Measurements from ENCODE around the gene MAPK8.

MAPK8 gene

DNA sequence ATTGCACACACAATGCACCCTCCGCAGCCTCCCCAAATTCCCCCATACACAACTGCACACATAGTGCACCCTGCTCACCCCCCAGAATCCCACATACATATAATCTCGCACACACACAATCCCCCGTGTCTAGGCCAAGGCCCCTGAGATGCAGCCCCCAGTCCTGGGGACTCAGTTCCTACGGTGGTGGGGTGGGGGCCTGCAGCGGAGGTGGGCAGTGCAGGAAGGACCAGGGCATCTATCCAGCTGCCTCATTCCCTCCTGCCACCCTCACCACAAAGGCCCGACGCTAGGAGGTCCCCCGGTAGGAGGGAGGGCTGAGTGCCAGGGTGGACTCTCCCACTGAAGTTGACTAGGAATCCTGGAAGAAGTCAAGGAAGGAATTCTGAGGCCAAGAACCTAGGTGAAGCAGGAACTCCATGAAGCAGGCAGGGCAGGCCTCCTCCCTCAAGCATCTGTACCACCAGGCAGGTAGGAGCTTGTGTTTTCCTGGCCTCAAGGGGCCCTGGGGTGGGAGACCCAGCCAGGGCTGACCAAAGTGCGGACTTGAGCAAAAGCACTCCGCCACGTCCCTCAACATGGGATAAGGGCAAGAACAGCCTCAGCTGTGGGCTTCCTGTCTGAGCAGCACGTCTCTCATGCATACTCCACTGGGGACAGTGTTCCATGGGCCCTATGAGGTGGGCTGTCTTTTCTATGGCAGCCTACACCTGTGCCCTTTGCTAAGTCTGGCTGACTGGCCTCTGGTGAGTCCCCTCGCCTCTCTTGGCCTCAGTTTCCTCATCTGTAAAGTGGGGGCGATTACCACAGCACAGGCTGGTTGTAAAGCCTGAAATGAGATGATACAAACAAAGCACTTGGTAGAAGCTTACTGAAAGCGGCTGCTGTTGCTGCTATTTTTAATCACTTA lies 145.7 kb downstream of the MAPK8 start:
- DNase-seq = no peak

DNA sequence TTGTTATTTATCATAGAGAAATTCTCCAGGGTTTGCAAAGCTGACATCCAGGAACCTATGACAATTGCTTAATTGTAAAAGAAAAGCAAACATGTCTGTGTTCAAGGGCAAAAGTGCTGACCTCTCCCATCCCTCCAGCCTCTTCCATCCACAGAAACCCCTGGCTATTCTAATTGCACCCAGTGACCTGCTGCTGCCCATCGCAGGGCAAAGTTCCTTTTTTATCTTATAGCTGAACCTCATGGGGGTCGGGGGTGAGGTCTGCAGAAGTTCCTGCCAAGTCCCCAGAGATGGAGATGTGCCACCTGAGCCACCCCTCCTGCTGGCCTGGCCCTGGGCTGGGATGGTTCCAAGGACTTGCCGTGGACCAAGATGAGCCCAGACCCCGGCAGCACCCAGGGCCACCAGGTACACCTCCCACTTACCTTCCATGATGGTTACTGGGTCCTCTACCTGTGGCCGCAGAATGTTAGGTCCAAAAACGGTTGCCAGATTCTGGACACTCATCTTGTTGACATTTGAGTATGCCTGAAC lies 146.5 kb downstream of the MAPK8 start:
- DNase-seq = no peak

DNA sequence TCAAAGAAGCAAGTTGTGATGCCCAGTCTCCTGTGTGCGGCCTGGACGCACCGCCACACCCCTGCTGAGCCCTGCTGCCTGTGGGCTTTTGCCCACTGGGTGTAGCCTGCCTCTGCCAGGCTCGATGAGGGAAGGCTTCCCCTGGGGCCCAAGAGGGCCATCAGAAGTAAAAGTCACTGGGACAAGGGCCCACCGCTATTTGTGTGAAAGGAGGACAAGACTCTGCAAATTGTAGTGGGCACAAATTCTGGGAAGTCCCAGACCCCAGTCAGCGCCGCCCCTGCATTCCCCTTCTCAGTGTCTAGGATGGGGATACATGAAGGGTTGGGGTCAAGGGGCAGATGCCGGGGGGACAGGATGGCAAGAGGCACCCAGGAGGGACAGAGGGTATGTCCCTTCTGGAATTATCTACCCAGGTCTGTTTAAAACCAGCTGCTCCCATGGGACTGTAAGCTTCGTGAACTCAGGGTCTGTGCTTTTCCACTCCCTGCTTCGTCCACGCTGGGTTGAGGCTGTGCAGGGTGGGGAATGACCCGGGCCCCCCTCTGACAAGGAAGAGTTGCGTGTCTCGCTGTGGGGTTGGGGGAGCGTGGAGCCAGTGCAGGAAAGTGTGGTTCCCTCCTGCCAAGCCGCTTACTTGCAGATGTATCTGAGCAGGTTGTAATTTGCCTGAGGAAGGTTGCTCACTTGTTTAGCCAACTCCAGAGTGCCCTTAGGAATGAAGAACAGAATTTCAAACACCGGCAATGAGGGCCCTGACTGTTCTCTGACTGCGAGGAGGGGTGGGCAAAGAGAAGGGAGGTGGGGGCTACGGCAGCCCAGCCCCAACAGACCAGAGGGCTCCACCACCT lies 147.2 kb downstream of the MAPK8 start:
- no peak for DNase-seq

DNA sequence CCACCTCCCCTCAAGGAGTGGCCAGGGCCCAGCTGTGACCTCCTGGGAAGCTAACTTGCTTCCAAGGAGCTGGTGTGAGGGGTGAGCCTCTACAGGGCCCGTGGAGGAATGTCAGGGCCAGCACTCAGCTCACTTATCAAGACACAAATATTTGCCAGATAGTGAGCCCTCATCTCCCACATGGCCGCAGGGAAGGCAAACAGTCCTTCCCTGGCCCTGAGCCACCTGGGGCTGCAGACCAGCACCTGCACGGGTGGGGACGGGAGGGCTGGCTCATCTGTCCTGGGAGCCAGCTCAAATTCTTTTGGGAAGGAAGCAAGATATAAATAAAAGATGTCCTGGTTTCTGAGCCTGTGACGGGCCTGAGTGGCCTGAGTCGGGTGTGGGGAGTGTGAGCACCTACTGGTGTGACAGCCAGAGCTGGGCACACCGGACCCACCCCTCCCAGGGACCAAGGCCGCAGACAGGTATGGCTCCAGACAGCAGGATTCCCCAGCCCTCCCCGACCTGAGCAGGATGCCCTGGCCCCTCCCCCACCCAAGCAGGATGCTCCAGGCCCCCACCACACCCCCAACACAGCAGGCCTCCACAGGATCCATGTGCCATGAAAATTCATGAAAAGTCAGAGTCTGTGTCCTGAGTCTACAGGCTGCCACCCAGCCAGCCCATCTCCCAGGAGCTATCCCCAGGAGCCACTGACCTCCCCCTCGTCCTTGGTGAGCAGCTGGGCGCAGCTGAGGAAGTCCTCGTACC lies 148.0 kb downstream of the MAPK8 start:
- DNase-seq = no peak

DNA sequence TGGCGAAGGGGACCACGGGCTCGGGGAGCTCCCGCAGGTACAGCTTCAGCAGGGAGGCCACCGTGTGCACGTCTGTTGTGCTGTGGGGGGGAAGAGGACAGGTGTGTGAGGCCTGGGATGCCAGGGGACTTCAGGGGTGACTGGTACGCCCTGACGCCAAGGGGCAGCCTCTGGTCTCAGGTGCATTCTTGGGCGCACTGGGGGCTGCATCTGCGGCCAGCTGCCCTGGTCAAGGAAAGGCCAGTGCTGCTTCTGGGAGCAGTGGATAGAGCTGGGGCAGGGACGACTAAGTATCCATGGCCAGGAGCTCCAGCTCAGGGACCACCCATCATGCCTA lies 148.5 kb downstream of the MAPK8 start:
- no peak for DNase-seq

DNA sequence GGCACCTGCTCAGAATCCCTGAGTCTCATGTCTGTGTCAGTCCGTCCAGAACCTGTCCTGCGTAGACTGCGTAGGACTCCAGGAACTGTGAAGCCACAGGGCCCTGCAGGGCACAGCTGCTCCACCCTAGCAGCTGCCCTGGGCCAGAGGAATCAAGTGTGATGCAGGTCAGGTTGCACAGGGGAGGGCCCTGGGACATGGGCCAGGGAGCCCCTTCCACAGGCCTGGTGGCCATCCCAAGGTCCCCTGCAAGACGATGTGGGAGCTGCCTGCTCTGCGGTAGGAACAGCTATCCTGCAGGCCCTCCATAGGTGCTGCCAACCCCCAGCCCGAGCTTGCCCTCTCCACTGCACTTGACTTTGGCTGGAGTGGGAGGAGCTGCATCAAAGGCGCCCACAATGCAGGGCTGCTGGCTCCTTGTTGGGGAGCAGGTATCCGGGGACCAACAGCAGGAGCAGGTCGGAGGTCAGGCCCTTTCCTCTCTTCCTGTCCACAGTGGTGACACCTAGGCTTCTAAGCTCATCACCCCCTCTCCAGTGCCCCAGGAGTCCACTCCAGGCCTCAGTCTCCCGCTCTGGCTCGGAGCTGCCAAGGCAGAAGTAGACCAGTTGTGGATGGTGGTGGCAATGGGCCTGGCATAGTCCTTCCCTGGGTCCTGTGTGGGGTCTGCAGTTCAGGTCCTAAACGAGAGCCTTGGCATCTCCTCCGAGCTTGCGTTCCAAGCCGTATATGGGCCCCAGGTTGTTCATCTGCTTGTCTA lies 149.1 kb downstream of the MAPK8 start:
- no peak for DNase-seq

DNA sequence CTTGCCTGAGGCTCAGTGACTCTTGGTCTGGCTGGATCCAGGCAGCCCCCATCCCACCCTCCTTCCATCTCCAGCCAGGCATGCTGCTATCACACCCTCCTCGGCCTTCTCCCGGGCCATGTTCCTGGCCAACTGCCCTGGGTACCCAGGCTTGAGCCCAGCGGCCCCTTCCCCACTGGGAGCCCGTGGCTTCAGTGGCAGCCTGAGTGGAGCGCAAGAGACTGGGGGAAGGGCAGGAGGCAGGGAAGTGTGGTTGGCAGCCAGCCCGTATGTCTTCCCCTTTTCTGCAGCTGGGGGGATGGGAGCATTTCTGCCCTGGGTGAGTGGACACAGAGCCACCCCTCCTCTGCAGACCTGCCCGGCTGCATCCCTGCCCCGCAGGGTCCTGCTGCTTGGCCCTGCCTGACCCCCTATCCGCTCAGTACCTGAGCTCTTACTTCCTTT lies 149.9 kb downstream of the MAPK8 start:
- no peak for DNase-seq

DNA sequence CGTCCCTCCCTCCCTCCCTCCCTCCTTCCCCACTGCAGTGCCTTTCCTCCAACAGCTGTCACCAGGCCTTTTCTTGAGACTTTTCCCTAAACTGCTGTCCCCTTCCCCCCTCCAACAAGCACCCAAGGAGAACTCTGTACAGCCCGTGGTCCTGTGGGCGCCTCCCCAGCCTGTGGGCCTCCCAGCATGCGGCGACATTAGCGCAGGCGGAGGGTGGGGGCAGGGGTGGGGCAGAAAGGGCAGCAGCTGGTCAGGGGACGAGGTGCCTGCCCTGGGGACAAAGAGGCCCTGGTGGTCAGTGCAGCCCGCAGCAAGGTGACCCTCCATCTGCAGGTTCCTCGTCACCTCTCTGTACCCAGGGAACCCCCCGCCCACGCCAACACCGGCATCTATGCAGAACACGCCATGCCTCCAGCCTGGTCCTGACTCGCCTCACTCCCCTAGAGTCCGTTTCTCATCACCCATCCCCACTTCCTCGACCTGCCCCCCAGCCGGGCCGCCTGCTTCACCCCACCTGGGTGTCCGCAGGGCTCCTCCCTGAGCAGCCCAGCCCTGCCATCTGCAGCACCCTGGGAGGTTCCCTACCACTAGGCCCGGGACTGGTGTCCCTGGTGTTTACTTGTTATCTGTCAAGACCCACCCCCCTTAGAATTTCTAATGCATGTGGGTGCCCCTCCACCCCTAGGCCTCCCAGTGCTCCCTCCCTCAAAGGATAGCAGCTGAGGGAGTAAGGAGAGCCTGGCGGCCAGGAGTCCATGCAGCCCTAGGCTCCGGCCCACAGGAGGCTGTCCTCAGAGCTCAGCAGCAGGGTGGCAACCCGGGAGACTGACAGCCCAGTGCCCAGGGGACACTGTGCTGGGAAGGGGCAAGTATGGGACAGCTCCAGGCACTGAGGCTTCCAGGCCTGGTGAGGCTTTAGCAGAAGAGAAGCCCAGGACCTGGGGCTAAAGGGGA lies 150.6 kb downstream of the MAPK8 start:
- DNase-seq = no peak

DNA sequence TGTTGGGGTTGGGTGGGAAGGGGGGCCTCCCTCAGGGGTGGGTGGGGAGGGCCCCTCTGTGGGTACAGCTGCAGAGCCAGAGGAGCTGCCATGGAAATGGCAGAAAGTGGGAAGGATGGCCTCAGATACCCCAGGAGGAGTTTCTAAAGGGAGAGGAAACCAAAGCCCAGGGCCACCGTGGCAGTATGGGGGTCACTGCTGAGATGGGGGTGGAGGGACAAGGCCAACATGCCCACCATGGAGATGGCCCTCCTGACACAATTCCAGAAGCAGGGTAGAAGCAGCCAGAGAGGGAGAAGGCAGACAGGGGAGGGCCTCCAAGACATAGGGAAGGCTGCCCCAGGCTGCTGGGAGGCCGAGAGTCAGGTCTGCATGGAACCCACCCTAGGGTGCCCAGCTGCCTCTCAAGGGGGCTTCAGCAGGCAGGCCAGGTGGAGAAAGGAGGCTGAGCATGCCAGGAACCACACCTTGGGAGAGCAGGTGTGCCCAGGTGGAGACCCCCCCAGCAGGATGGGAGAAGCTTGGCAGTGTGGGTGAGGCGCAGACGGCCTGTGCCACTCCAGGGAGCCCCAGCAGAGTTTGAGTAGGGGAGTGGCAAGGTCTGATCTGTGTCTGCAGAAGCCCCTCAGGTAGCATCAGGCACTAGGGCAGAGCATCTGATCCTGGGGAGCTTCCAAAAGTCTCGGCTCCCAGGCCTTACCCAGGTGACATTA lies 151.6 kb downstream of the MAPK8 start:
- DNase-seq = no peak

DNA sequence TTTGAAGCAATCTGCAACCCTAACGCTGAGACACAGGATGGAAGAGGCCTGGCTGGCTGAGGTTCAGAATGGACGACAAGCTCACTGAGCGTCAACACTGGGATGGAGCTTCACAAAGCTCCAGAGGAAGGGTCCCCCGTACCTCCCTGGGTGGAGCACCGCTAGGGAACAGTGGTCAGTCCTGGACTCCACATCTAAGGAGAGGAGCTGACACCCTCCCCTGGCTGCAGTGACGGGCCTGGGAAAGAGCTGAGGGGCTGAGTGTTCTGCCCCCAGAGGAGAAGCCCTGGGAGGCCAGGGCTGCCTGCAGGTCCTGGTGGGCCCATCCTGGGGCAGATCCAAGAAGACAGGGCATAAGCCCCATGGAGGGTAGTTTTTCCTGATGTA lies 152.2 kb downstream of the MAPK8 start:
- no peak for DNase-seq

DNA sequence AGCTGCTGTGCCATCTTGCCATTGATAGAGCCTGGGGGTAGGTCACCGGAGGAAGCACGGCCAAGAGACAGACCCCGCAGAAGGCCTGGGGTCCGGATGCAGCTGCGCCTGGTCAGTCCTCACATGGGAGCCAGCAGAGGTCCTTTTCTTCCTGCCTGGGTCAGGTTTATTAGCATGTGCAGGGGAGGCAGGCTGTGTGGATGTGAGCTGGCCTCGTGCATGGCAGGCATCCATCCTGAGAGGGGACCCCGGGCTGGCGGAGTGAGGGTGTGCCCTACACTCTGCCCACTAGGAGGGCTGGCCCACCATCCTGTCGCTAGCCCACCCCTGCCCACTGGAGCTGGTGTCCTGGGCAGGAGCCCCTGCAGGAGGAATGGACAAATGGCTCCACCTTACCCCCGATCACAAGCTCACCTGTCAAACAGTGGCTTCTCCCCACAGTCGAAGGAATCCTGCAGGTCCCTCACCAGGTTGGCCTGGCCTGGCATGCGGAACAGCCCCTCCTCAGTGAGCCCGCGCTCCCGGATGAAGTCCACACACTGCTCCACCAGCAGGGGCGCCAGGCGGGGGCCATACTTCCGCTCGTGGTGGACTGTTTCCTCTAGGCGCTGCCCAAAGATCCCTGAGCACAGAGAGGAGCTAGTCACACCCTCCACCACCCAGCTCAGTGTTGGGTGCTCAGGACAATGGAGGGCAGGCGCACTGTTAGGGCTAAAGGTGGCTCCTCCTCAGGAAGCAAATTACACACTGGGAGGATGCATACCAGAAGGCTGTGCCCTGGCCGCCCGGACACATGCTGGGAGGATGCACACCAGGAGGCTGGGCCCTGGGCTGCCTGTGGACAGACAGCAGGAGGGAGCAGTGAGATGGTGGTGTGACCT lies 153.0 kb downstream of the MAPK8 start:
- no peak for DNase-seq

DNA sequence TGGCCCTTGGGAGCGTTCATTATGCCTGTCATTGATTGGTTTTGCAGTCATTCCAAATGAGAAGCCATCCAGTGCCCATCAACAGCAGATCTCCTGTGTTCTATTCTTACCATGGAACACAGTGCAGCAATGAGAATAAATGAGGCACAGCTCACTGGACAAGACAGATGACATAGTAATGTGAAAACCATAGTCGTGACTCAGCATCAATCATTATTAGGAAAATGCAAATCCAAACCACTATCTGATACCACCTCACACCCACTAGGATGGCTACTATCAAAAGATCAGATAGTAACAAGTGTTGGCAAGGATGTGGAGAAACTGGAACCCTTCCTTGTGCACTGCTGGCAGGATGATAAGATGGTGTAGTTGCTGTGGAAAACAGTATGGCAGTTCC lies 153.7 kb downstream of the MAPK8 start:
- DNase-seq = no peak

DNA sequence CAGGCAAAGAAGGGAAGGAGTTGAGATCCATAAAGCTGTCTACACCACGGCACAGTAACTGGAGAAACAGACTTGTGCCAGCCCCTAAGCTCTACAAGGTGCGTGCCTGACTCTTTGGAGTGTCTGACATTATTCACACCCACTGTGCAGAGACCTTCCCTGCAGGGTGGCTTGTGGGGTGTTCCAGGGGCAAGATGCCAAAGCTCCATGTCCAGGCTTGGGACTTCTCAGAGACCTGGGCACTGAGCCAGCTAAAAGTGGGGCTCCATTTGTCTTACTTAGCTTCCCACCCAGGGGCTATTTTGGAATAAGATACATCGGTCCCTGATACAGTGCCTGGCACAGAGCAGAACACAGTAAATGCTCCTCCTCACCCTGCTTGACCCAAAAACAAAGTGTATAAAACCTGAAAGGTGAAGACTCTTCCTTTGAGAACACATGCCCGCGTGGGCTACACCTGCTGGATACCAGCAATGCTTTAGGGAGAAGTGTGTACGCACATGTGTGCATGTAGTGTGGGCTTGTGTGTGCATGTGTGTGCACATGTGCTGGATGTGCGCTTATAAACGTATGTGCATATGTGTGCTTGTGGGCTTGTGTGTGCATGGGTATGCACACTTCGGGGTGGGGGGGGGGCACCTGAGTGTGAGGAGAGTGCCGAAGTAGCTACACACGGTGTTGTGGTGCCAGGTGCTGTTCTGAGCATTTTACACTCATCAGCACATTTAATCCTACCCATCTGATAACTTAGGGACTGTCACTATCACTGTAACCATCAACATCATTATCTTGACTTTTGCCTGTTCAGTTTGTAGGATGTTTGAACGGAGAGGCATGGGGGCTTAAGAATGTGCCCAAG lies 155.4 kb downstream of the MAPK8 start:
- DNase-seq = no peak

DNA sequence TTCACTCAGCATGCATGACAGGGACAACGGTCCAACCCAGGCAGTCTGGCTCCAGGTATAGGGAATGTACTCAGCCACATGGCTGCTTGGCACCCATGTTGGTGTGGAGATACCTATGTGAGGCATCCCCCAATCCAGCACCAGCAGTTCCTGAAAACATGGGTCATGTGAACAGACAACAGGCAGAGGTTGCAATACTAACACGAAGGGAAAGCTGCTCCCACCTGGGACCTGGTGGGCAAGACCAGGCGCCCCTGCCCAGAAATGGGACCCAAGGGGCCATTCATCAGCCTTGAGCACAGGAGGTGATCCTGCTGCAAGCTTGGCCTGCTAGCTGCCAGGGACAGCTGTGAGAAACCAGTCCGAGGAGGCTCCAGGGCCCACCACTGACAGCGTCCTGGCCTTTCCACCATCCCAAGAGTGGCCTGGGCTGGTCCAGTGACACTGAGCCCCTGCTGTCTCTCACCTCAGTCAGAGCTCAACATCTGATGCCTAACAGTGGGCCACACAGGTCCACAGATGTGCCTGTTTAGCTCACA lies 156.1 kb downstream of the MAPK8 start:
- no peak for DNase-seq

DNA sequence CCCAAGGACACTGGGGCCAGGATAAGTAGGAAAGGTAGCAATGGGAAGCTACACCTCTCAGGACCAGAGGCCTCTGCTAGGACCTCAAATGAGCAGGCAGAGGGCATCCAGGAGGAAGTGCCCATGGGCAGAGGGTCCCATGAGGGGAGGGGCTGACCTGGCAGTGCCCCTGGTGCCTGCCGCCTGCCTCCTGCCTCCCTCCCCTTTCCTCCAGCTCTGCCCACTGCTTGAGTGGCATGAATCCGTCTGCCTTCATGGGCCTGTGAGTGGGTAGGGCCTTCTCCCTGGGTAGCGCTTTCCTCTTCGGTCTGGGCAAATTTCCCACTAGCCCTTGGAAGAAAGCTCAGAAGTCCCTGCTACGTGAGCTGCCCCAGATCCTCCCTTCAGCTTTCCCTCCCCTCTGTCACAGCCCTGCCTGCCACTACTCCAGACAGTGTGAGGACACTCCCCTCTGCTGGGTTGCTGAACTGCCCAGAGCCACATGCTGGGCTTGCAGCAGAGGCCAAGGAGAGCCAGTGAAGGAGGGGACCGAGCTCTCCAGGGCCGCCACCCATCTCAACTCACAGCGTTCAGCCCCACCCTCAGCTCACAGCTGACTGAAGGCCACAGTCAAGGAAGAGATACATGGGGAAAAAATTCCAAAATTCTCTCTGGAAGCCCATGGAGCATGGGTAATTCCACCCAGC lies 157.0 kb downstream of the MAPK8 start:
- no peak for DNase-seq

DNA sequence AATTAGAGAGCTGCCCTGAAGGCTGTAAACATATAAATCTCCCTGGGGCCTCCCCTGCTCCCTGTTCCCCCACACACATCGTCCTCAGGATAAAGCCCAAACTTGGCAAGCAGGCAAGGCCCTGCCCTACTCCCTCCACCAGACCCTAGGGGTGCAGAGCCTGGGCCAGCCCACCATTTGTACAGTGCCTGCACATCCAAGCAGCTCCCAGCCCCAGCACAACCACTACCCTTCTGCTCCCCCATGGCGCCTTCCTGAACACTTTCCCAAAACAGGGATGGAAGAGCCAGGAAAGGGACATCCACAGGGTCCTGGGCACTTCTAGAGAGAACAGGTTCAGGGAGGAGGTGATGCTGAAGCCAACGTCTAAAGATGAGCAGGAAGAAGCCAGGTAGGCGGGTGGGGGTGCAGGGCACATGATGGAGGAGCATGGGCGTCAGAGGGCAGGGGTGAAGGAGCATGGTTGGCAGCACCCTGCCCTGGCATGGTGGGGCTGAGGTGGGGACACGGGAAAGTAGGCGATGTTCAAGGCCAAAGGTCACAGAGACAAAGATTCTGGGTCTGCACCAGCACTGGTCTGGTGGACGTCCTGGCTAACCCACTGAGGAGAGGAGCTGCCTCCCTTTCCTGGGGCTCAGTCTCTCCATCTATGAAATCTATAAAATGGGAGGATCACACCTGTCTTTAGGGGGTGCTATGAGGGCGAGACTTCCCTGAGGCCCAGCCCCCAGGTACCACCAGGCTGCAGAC lies 157.8 kb downstream of the MAPK8 start:
- DNase-seq = no peak
